Glomerular visceral epithelial cell (primary cell): ENCODE measurements around the gene SEC63.
"Not testable (repeated sequence)": the region's sequence is repeated elsewhere in the genome, so short reads cannot be mapped to it uniquely, and the experiment has no call there.

Experiments used
- DNase-seq: peaks from one replicate; pipeline ENCODE4 v3.0.0-alpha.2; 2016; ENCODE audit errors: extremely low spot score

The SEC63 gene, protein sequence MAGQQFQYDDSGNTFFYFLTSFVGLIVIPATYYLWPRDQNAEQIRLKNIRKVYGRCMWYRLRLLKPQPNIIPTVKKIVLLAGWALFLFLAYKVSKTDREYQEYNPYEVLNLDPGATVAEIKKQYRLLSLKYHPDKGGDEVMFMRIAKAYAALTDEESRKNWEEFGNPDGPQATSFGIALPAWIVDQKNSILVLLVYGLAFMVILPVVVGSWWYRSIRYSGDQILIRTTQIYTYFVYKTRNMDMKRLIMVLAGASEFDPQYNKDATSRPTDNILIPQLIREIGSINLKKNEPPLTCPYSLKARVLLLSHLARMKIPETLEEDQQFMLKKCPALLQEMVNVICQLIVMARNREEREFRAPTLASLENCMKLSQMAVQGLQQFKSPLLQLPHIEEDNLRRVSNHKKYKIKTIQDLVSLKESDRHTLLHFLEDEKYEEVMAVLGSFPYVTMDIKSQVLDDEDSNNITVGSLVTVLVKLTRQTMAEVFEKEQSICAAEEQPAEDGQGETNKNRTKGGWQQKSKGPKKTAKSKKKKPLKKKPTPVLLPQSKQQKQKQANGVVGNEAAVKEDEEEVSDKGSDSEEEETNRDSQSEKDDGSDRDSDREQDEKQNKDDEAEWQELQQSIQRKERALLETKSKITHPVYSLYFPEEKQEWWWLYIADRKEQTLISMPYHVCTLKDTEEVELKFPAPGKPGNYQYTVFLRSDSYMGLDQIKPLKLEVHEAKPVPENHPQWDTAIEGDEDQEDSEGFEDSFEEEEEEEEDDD

DNA sequence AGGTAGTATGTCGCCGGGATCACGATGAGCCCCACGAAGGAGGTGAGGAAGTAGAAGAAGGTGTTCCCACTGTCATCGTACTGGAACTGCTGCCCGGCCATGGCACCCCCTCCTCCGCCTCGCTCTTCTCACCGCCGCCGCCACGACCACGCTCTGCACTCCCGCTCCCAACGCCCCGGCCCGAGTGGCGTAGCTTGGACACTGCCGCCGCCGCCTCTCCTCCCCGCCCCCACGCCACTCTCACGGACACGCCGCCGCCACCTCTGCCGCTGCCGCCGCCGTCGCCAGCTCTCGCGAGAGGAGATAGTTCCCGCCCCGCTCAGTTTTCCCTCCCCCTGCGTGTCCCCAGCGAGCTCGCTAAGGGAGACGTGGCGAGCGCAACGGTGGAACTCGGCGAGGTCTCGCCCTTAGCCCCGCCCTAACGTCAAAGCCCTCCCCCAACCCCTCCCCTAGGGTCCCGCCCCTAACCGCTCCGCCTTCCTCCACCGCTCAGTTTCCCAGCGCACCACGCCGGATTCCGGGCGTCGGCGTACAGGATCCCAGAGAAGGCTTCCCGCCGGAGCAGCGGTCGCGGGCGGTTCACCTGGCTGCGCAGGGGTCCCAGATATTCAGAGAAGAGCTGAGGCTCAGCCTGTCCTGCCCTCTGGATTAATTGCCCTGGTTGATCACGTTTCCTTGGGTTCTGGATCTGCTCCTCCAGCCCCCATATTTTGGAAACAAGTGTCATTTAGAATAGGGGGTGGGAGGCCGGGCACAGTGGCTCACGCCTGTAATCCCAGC, at the start of gene SEC63:
SEC63 (minus strand) TSS at position 300 of the 780 bp plus-strand sequence; CDS start at position 101, 199 bp downstream.
- peak; percentile 99 for DNase-seq

DNA sequence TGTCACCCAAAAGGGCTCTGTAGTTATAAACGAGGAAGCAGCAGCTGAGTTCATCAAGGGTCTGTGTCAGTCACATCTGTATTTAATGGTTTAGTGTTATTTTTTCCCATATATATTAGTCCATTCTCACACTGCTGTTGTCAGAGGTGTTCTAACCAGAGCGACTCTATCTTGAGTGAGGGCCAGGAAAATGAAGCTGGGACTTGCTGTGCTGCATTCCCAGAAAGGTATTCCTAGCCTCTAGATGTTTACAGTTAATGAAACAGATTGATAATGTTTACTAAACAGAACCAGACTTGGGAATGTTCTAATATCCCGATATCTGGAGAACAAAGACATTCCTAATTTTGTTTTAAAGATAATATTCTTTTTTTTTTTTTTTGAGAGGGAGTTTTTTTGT, 48.0 kb upstream of the SEC63 start:
- no peak for DNase-seq

DNA sequence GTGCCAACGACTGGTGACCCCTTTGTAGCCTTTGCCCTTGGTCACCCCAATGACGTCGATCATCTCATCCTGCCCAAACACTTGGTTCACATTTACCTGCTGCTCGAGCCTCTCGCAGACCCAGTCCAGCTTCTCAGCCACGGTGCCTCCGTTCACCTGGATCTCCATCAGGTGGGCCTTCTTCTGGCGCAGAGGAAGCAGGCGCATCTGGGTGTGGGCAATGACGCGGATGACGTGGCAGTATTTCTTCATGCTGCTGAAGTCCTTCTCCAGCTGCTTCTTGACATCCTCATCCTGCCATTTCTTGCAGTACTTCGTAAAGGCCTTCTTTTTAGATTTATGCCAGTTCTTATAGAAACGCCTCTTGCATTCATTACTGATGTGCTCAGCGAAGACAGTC, 46.9 kb upstream of the SEC63 start:
- DNase-seq: no peak

DNA sequence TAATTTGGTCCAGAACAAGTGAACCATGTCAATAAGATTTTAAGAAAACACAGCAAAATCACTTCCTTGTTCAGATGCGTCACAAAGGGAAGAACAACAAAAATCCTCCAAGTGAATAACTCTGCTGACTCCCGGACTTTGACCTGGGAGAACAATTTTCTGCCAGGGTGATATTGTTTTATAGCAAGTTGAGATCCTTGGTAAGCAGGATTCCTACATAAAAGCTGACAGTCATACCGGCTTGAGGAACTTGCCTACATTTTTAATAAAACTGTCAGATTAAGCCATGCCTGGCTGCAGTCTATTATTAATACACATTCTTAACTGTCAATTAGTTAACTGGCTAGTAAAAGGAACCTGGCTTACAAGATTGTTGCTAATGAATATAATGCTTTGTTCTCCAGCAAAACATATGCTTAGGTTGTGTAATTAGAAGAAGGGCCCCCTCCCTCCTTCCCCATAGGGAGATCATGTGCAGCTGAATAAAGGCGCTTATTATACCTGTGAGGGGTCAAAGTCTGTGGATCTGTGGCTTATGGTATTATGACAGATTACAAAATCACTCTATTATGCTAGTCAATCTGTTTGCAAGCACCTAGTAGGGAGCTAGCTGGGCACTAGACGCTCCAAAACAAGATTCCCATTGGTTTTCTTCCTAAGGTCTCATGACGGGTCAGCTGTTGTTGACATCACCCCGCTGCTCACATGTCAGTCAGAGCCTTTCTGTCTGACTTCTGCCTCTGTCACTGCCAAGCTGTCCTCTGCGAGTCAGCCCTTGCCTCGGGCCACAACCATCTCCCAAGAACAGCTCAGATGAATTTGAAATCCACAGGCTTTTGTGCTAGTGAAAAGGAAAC, 44.6 kb upstream of the SEC63 start:
- DNase-seq: peak; percentile 38

DNA sequence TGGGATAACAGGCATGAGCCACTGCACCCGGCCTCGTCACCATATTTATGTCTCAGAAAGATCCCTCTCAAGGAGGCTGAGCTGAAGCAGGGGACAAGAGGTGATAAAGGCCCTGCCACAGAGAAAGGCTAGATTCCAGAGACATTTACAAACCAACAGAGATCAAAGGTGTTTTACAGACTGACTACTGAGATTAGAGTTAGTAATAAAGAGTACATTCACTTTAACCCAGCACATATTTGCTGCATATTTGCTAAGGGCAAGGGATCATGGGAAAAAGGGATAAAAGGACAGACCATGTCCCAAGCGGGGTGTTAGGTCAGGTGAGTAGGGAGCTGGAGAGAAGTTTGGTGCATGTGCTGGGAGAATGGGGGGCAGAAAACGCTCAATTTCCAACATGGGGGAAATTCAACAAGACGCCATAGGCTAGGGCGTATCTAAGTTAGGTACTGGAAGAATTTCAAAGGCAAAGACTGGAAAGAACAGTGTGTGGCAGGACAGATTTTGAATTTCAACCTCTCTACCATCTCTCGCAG, 43.8 kb upstream of the SEC63 start:
- DNase-seq: no peak

DNA sequence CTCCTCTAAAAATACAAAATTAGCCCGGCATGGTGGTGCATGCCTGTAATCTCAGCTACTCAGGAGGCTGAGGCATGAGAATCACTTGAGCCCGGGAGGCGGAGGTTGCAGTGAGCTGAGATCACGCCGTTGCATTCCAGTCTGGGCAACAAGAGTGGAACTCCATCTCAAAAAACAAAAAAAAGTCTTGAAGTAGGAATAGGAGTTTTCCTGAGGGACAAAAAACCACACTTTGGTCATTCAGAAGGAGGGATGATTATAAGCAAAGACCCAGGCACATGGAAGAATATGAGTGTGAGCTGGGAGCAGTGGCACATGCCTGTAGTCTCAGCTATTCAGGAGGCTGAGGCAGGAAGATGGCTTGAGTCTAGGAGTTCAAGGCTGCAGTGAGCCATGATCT, 42.3 kb upstream of the SEC63 start:
- not testable (repeated sequence) for DNase-seq

DNA sequence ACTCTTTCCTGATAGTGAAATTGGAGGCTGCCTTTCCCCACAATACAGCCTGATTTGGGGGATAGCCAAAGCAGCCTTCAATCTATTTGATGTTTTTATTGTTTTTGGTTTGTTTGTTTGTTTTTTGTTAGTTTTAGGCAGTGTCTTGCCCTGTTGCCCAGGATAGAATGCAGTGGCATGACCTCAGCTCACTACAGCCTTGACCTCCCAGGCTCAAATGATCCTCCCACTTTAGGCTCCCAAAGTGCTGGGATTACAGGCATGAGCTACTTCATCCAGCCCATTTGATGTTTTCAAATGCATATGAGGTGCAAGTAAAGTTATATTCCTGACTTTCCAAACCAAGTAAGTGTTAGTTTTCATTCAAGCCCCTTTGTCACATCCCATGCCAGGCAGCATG, 41.3 kb upstream of the SEC63 start:
- no peak for DNase-seq

DNA sequence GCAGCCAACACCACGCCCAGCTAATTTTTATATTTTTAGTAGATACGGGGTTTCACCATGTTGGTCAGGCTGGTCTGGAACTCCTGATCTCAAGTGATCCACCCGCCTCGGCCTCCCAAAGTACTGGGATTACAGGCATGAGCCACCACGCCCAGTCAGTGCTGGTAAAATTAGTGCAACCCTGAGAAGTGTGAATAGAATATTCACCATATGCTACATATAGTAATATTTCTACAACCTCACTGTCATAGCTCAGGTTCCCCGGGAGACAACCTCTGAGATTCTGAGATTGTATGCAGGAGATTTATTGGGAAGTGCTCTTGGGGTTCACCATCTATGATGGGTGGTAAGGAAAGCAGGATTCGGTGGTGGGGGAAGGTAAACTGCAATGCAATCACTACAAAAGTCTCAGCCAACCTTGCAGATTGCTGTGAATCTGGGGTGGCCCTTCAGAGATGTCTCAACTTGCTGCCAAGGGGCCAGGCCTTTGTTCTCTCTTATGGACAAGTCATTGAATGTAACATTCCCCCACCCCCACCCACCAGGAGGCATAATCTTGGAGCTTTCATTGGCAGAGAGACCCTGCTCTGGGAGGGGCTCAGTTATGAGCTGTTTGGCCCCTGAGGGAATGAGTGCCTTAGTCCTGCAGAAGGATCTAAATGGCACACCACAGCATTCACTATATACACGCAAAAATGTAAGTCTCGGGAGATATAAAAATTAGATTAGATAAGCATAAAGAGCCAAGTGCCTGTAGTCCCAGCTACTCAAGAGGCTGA, 34.0 kb upstream of the SEC63 start:
- DNase-seq: no peak

DNA sequence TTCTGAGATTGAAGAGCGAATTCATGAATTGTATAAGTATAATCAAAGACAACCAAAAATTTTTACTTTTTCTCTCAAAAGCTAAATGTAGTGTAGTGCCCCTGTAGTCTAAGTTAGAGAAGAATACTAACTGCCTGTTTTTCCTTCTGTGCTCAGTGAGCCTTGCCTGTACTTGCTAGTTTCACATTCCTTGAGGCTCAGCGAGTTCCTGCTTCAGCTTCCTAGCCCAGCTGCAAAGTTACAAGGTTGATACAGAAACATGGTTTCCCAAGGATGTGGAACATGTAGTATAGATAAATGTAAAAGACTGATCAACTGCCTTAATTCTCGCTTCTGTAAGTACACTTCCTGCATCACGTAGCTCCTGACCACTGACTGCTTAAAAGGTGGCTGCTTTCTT, 33.1 kb upstream of the SEC63 start:
- DNase-seq: no peak

DNA sequence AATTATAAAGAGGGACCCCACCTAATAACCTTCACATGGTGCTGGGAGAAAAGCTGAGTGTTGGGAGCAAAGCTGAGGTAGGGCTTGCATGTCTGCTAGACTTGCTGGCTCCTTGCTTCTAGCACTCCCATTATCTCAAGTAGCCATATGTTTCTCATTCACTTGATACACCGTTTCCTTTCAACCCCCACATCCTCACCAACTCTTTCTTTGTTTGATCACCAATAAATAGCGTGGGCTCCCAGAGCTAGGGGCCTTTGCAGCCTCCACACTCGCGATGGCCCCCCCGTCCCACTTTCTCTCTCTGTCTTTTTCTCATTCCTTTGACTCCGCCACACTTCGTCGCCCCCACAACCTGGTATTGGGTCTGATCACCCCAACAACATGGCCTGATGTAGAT, 32.6 kb upstream of the SEC63 start:
- DNase-seq: not testable (repeated sequence)

DNA sequence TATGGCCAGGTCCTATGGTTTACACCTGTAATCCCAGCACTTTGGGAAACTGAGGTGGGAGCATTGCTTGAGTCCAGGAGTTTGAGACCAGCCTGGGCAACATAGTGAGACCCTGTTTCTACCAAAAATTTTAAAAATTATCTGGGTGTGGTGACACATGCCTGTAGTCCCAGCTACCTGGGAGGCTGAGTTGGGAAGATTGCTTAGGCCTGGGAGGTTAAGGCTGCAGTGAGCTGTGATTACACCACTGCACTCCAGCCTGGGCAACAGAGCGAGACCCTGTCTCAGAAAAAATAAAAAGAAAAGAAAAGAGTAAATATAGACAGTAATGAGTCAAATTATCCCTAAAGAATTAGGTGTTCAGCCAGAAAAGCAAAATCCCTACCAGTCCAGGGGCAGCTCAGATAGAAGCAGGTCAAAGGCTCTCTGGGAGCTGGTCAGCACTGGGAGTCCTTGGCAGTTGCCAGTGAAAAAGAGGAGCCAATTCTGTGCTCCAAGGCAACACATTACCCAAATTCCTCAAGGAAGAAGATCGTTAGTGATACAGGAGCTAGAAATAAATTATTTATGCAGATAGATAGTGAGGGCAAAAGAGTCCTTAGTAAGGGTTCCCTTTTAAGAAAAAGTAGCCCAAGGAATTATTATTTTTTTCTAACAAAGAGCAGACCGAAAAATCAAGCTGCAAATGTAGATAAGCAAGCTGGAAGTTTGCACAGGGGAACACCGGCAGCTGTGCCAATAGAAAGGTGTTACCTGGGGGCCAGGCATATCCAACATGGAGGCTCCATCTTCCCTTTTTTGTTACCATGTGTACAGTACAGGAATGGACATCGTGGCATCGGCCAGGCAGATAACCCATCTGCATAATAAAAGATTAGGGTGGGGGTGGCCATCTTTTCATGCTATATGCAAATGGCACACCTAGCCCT, 31.4 kb upstream of the SEC63 start:
- no peak for DNase-seq

DNA sequence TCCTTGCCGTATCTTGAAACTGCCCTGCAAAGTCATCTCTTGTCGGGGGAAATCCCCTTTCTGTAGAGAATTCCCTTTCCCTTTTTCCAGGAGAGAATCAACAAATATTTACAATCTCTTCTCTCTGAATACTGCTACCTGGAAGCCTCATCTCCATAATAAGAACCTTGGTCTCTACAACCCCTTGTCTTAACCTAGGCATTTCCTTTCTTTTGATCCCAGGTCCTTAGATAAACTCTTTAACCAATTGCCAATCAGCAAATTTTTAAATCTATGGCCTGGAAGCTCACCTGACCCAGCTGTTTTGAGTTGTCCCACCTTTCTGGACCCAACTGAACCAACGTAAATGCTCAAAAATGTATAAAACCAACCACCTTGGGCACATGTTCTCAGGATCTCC, 30.6 kb upstream of the SEC63 start:
- DNase-seq: no peak

DNA sequence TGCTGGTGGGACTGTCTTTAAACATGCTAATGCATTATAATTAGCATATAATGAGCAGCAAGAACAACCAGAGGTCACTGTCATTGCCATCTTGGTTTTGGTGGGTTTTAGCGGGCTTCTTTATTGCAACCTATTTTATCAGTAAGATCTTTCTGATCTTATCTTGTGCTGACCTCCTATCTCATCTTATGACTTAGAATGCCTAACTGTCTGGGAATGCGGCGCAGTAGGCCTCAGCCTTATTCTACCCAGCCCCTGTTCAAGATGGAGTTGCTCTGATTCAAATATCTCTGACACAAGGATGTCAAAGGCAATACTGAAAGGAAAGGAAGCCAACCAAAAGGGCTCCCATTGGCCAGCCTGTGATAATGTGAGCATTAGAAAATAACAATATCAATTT, 29.8 kb upstream of the SEC63 start:
- no peak for DNase-seq

DNA sequence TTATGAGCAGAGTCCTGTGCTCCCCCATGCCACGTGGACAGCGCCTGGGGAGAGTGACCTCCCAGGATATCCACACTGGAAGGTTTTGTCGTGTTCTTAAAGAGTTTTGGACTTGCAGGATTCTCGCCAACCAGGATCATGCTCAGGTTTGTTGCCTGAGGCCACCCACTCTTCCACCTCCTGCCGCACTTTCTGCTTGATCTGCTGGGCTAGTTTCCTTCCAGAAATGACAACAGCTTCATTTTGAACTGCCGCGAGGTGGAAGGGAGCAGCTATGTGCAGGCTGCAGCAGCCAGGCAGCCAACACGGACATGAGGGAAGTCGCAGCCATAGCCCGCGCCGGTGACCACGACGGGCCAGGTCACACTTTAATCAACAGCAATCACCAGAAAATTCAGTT, 27.7 kb upstream of the SEC63 start:
- no peak for DNase-seq

DNA sequence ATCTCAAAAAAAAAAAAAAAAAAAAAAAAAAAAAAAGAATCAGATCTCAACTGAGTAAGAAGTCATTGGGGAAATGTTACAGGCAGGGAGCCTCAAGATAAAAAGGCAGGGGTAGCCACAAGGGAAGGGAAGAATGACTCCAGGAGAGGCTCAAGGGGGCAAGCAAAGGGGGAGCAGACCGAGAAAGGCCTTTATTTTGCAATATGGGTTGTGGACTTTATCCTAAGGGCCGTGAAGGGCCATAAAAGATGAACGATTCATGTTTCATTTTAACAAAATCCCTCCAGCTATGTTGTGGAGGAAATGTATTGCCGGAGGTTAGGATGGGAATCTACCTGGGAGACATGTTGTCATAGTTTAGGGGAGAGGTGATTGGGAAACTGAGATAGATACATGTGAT, 25.8 kb upstream of the SEC63 start:
- no peak for DNase-seq

DNA sequence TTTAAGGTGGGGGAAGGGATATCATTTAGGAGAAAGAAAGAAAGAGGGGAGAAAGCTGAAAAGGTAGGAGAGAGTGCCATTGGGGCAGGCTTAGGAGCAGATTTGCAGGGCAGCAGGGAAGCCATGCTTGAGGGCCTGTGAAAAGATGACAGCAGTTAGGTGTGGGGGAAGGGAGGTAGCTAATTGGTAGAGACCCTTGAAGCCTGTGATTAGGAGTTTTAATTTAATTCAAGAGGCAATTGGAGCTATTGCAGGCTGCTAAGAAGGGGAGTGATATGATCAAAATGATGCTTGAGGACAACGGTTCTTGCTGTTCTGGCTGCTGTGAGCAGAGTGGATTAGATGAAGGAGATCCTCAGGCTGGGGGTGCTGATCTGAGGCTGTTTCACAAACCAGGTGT, 24.5 kb upstream of the SEC63 start:
- DNase-seq: no peak

DNA sequence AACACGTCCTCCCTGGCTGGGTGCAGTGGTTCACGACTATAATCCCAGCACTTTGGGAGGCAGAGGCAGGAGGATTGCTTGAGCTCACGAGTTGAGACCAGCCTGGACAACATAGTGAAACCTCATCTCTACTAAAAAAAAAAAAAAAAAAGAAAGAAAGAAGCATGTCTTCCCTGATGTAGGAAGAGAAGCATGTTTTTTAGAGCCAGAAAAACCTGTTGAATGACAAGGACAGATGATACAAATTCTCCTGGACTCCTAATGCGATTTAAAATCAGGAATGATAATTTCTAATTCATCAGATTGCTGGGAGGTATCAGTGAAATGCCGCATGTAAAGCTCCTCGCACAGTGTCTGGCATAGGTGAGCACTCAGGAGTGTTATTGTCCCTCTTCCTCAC, 23.7 kb upstream of the SEC63 start:
- DNase-seq: no peak

DNA sequence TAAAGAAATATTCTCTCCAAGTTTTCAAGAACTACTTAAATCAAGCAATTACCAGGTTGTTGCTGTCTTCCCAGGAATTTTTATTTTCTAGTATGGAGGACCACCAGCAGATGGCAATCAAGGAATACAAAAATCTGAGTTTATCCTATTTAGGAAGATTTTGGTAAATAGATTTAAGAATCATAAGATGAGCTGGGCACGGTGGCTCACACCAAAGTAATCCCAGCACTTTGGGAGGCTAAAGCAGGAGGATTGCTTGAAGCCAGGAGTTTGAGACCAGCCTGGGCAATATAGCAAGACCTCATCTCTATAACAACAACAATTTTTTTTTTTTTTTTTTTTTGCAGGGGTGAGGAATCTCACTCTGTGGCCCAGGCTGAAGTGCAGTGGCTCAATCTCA, 19.3 kb upstream of the SEC63 start:
- peak; percentile 35 for DNase-seq

DNA sequence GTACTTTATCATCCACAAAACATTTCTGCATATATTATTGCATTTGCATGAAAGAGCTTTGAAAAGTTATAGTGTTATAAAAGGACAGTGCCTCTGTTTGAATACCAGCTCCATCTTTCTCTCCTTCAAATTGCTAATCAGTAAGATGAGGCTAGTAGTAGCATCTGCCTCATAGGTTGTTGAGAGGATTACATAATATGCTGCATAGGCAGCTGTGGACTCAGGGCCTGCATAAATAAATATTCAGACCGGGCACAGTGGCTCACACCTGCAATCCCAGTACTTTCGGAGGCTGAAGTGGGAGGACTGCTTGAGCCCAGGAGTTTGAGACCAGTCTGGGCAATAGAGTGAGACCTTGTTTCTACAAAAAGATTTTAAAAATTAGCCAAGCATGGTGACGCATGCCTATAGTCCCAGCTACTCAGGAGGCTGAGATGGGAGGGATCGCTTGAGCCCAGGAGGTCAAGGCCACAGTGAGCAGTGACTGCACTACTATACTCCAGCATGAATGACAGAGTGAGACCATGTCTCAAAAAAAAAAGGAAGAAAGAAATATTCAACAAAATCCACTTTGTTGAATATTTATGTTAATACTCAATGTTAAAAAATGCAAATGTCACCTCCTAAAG, 18.3 kb upstream of the SEC63 start:
- no peak for DNase-seq
